ENCODE results near the gene CD177. TPM values are rescaled to one million over a fixed set of nuclear protein-coding genes. Genes with fewer than 3 reads are reported as not detected.

CD177 gene
- total RNA-seq (ENCODE audit: low replicate concordance), result 0.12 TPM in 1 of 2 replicates, not detected in the other

- DNase-seq (ENCODE audit: low spot score), result peak; percentile 5
- H3K9me3 Mint-ChIP-seq, result peaks cover 3% of the 10 kb centered on the region
- H3K9ac ChIP-seq, result no peak within 1 kb of the TSS
- no peak for TF ChIP-seq EZH2 (IDR thresholded peaks at IDR 0.05)
- no peak for TF ChIP-seq CTCF (IDR thresholded peaks at IDR 0.05)
- H3K9me3 ChIP-seq (ENCODE audit: low read depth), result no peaks in the 10 kb centered on the region
- H3K27ac Mint-ChIP-seq, result no peak within 1 kb of the TSS
- H3K4me1 Mint-ChIP-seq, result no peaks in the 10 kb centered on the region
- H2AFZ ChIP-seq (replicated peaks), result peak within 1 kb of the TSS; percentile 99
- H3K4me3 ChIP-seq, result peak within 1 kb of the TSS; percentile 68
- no peaks in the 10 kb centered on the region for H3F3A ChIP-seq (ENCODE audit: low read depth)
- H3K4me3 Mint-ChIP-seq, result peak within 1 kb of the TSS; percentile 52
- H3K36me3 ChIP-seq, result no peaks in the 10 kb centered on the region
- H4K20me1 ChIP-seq (ENCODE audit: low read depth), result no peaks in the 10 kb centered on the region
- H3K36me3 Mint-ChIP-seq, result no peaks in the 10 kb centered on the region
- peaks cover 5% of the 10 kb centered on the region for H3K4me1 ChIP-seq
- H3K27me3 Mint-ChIP-seq (ENCODE audit: insufficient read depth, low read depth), result peaks cover 17% of the 10 kb centered on the region
- H3K27ac ChIP-seq, result no peak within 1 kb of the TSS
- H3K79me2 ChIP-seq (ENCODE audit: low read depth), result no peaks in the 10 kb centered on the region
- H3K27me3 ChIP-seq, result peaks cover 13% of the 10 kb centered on the region
- H3K4me2 ChIP-seq, result peak within 1 kb of the TSS; percentile 87
These were observed at the start of gene CD177 for GRCh38 chr19:43353606-43354304. Gene CD177, plus strand, starts transcription at chr19:43353686. Its CDS starts 29 bp downstream, at chr19:43353715.

GRCh38 chr19:43305642-43306041 lies 47.8 kb upstream of the CD177 start:
- no peaks in the 10 kb centered on the region for H3K9me3 ChIP-seq (ENCODE audit: low read depth)
- Mint-ChIP-seq H3K36me3 (no peaks in the 10 kb centered on the region), H3K4me3 (no peak overlapping the region), H3K9me3 (peaks cover 25% of the 10 kb centered on the region), H3K4me1 (no peaks in the 10 kb centered on the region), H3K27ac (no peak overlapping the region), H3K27me3 (ENCODE audit: insufficient read depth, low read depth) (peaks cover 14% of the 10 kb centered on the region)
- no peaks in the 10 kb centered on the region for H3F3A ChIP-seq (ENCODE audit: low read depth)
- H3K27ac ChIP-seq, result no peak overlapping the region
- H3K4me3 ChIP-seq, result no peak overlapping the region
- H3K9ac ChIP-seq, result no peak overlapping the region
- no peaks in the 10 kb centered on the region for H3K79me2 ChIP-seq (ENCODE audit: low read depth)
- no peak for TF ChIP-seq EZH2phosphoT487 (IDR thresholded peaks at IDR 0.05)
- H2AFZ ChIP-seq (replicated peaks), result no peak overlapping the region
- H4K20me1 ChIP-seq (ENCODE audit: low read depth), result no peaks in the 10 kb centered on the region
- no peaks in the 10 kb centered on the region for H3K27me3 ChIP-seq
- H3K36me3 ChIP-seq, result no peaks in the 10 kb centered on the region
- DNase-seq (ENCODE audit: low spot score), result no peak
- H3K4me2 ChIP-seq, result no peak overlapping the region
- H3K4me1 ChIP-seq, result no peaks in the 10 kb centered on the region

GRCh38 chr19:43306097-43306496 lies 47.4 kb upstream of the CD177 start:
- peaks cover 24% of the 10 kb centered on the region for H3K9me3 Mint-ChIP-seq
- no peak overlapping the region for H3K4me2 ChIP-seq
- no peak for DNase-seq (ENCODE audit: low spot score)
- peaks cover 10% of the 10 kb centered on the region for H3K27me3 Mint-ChIP-seq (ENCODE audit: insufficient read depth, low read depth)
- no peak overlapping the region for H3K9ac ChIP-seq
- H3K27ac ChIP-seq, result no peak overlapping the region
- H2AFZ ChIP-seq (replicated peaks), result no peak overlapping the region
- no peaks in the 10 kb centered on the region for H3K4me1 Mint-ChIP-seq
- no peaks in the 10 kb centered on the region for H3K27me3 ChIP-seq
- no peaks in the 10 kb centered on the region for H3F3A ChIP-seq (ENCODE audit: low read depth)
- H3K27ac Mint-ChIP-seq, result no peak overlapping the region
- no peak overlapping the region for H3K4me3 Mint-ChIP-seq
- H3K9me3 ChIP-seq (ENCODE audit: low read depth), result no peaks in the 10 kb centered on the region
- no peaks in the 10 kb centered on the region for H3K4me1 ChIP-seq
- H3K79me2 ChIP-seq (ENCODE audit: low read depth), result no peaks in the 10 kb centered on the region
- no peak overlapping the region for H3K4me3 ChIP-seq
- no peaks in the 10 kb centered on the region for H4K20me1 ChIP-seq (ENCODE audit: low read depth)
- no peaks in the 10 kb centered on the region for H3K36me3 Mint-ChIP-seq
- no peaks in the 10 kb centered on the region for H3K36me3 ChIP-seq
- no peak for TF ChIP-seq EZH2phosphoT487 (IDR thresholded peaks at IDR 0.05)
- TF ChIP-seq EZH2 (IDR thresholded peaks at IDR 0.05), result no peak
- TF ChIP-seq CTCF (IDR thresholded peaks at IDR 0.05), result no peak

GRCh38 chr19:43308244-43308815 lies 45.2 kb upstream of the CD177 start:
- Histone ChIP-seq H3K27me3 (no peaks in the 10 kb centered on the region), H2AFZ (replicated peaks) (no peak overlapping the region), H3K27ac (no peak overlapping the region), H3K4me2 (no peak overlapping the region), H4K20me1 (ENCODE audit: low read depth) (no peaks in the 10 kb centered on the region), H3K36me3 (no peaks in the 10 kb centered on the region), H3K4me3 (no peak overlapping the region), H3K9ac (no peak overlapping the region), H3K79me2 (ENCODE audit: low read depth) (no peaks in the 10 kb centered on the region), H3F3A (ENCODE audit: low read depth) (no peaks in the 10 kb centered on the region), H3K4me1 (no peaks in the 10 kb centered on the region), H3K9me3 (ENCODE audit: low read depth) (no peaks in the 10 kb centered on the region)
- Mint-ChIP-seq H3K4me1 (no peaks in the 10 kb centered on the region), H3K4me3 (no peak overlapping the region), H3K27me3 (ENCODE audit: insufficient read depth, low read depth) (peaks cover 10% of the 10 kb centered on the region), H3K9me3 (peaks cover 18% of the 10 kb centered on the region), H3K27ac (no peak overlapping the region), H3K36me3 (no peaks in the 10 kb centered on the region)
- no peak for DNase-seq (ENCODE audit: low spot score)
- TF ChIP-seq EZH2 (IDR thresholded peaks at IDR 0.05), result no peak

Measured in neural progenitor cell (in vitro differentiated cells).